ENCODE measurements around the gene HAPSTR1. TPM values are rescaled to one million over a fixed set of nuclear protein-coding genes. Genes with fewer than 3 reads are reported as not detected.

HAPSTR1 gene
- total and polyA plus RNA-seq, 2 of the 13 experiments (the other 11 are each of a cell fraction or from before 2014, with no cell fraction given): 25.2 to 83.2 TPM

GRCh38 chr16:9138731-9139501, 47.5 kb downstream of the HAPSTR1 start (continued):
- TF ChIP-seq KDM3A (CRISPR knock-in tag; IDR thresholded peaks at IDR 0.05; ENCODE audit: low read depth) (no peak), XRCC5 (optimal IDR thresholded peaks at IDR 0.05; ENCODE audit: low read length) (peak; percentile 98), NFKB2 (CRISPR knock-in tag; IDR thresholded peaks at IDR 0.05; ENCODE audit: borderline replicate concordance) (peak; percentile 44; the same call in 1 of the 2 replicates), ZNF264 (CRISPR knock-in tag; IDR thresholded peaks at IDR 0.05) (no peak), NFE2L2 (IDR thresholded peaks at IDR 0.05; ENCODE audit: low read length) (no peak), ZBTB1 (CRISPR knock-in tag; IDR thresholded peaks at IDR 0.05; ENCODE audit: borderline replicate concordance) (no peak), KDM2A (CRISPR knock-in tag; IDR thresholded peaks at IDR 0.05; ENCODE audit: borderline replicate concordance, low read depth) (peak; percentile 79; the same call in 1 of the 2 replicates), KLF9 (CRISPR knock-in tag; IDR thresholded peaks at IDR 0.05; ENCODE audit: low read depth) (no peak), ZNF33A (CRISPR knock-in tag; IDR thresholded peaks at IDR 0.05; ENCODE audit: borderline replicate concordance) (no peak), PHF5A (CRISPR knock-in tag; IDR thresholded peaks at IDR 0.05; ENCODE audit: low read depth, unreplicated experiment) (no peak), MZF1 (CRISPR knock-in tag; IDR thresholded peaks at IDR 0.05; ENCODE audit: borderline replicate concordance) (peak; percentile 83; the same call in 1 of the 2 replicates), SATB2 (CRISPR knock-in tag; IDR thresholded peaks at IDR 0.05) (no peak), MIER3 (CRISPR knock-in tag; IDR thresholded peaks at IDR 0.05; ENCODE audit: borderline replicate concordance) (0 out of 2 replicates have a peak, but pooled peaks have one; percentile 24), HNF4G (IDR thresholded peaks at IDR 0.05; ENCODE audit: borderline replicate concordance, low read depth, low read length) (no peak), HNF4G (CRISPR knock-in tag; IDR thresholded peaks at IDR 0.05; ENCODE audit: borderline replicate concordance, low read depth) (peak; percentile 54; the same call in 1 of the 2 replicates), HNRNPH1 (optimal IDR thresholded peaks at IDR 0.05; ENCODE audit: low read depth, low read length) (no peak), PHF8 (CRISPR knock-in tag; IDR thresholded peaks at IDR 0.05) (peak; percentile 32; the same call in 1 of the 2 replicates), ZNF274 (CRISPR knock-in tag; IDR thresholded peaks at IDR 0.05) (no peak), HNRNPL (IDR thresholded peaks at IDR 0.05; ENCODE audit: low read depth, low read length) (peak; percentile 68; the same call in 1 of the 2 replicates), GATAD2A (CRISPR knock-in tag; IDR thresholded peaks at IDR 0.05) (peak; percentile 26; the same call in 1 of the 2 replicates), TAF1 (CRISPR knock-in tag; IDR thresholded peaks at IDR 0.05) (no peak), ZNF850 (CRISPR knock-in tag; conservative IDR thresholded peaks at IDR 0.05) (no peak), RFX1 (IDR thresholded peaks at IDR 0.05) (no peak), CC2D1A (CRISPR knock-in tag; IDR thresholded peaks at IDR 0.05) (no peak), SIN3B (IDR thresholded peaks at IDR 0.05; ENCODE audit: low read length) (0 out of 2 replicates have a peak, but pooled peaks have one; percentile 27), HNF4A (CRISPR knock-in tag; IDR thresholded peaks at IDR 0.05) (no peak)
- TF ChIP-seq, protein P1, sequence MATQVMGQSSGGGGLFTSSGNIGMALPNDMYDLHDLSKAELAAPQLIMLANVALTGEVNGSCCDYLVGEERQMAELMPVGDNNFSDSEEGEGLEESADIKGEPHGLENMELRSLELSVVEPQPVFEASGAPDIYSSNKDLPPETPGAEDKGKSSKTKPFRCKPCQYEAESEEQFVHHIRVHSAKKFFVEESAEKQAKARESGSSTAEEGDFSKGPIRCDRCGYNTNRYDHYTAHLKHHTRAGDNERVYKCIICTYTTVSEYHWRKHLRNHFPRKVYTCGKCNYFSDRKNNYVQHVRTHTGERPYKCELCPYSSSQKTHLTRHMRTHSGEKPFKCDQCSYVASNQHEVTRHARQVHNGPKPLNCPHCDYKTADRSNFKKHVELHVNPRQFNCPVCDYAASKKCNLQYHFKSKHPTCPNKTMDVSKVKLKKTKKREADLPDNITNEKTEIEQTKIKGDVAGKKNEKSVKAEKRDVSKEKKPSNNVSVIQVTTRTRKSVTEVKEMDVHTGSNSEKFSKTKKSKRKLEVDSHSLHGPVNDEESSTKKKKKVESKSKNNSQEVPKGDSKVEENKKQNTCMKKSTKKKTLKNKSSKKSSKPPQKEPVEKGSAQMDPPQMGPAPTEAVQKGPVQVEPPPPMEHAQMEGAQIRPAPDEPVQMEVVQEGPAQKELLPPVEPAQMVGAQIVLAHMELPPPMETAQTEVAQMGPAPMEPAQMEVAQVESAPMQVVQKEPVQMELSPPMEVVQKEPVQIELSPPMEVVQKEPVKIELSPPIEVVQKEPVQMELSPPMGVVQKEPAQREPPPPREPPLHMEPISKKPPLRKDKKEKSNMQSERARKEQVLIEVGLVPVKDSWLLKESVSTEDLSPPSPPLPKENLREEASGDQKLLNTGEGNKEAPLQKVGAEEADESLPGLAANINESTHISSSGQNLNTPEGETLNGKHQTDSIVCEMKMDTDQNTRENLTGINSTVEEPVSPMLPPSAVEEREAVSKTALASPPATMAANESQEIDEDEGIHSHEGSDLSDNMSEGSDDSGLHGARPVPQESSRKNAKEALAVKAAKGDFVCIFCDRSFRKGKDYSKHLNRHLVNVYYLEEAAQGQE (IDR thresholded peaks at IDR 0.05; ENCODE audit: borderline replicate concordance in 1 of 2, low read depth in 1 of 2, low read length in 2 of 2): no peak
